H1 (cell line): ENCODE results near the gene CDKN1A. TPM values are rescaled to one million over a fixed set of nuclear protein-coding genes. Genes with fewer than 3 reads are reported as not detected.

Source experiments
- CTCF ChIA-PET: fragments of 300-600 bp; sonication (Branson Sonifier 250); formaldehyde crosslinking; loops from one replicate; lab custom pipeline; 2021; ENCODE audit not compliant: partially characterized antibody; lab: Charles Lee
- POLR2A ChIA-PET: fragments of 300-600 bp; sonication (Branson Sonifier 250); formaldehyde crosslinking; loops from one replicate; lab custom pipeline; 2021; ENCODE audit warnings: inconsistent platforms; ENCODE audit not compliant: partially characterized antibody; lab: Charles Lee
- DNase-seq, 2 experiments: peaks; one replicate each; pipeline versions ENCODE4 v3.0.0 to v3.0.0-alpha.2; 2010 to 2022; ENCODE audit warnings: low spot score in 2 of 2, low read depth in 1 of 2, mixed read lengths in 1 of 2
- FAIRE-seq: peaks from 2 replicates; lab custom pipeline; 2011; peaks lifted over from hg19 to GRCh38; lab: Jason Lieb, UNC
- H2AFZ ChIP-seq: 2 replicates; pipeline ENCODE4 v1.8.1; 2012; ENCODE audit warnings: low read length, inconsistent platforms
- H2AK5ac ChIP-seq: 2 replicates; pipeline ENCODE4 v1.6.1; 2013; ENCODE audit warnings: low read depth, low read length
- H2BK120ac ChIP-seq: replicated peaks from 2 replicates; pipeline ENCODE3; 2013; ENCODE audit warnings: low read depth, low read length, inconsistent platforms
- H2BK12ac ChIP-seq: 2 replicates; pipeline ENCODE4 v1.6.1; 2013; ENCODE audit warnings: low read depth, low read length
- H2BK15ac ChIP-seq: 2 replicates; pipeline ENCODE4 v1.6.1; 2013; ENCODE audit warnings: low read length
- H2BK20ac ChIP-seq: 2 replicates; pipeline ENCODE4 v1.6.1; 2013; ENCODE audit warnings: low read length
- H2BK5ac ChIP-seq: 2 replicates; pipeline ENCODE4 v1.6.1; 2013; ENCODE audit warnings: low read depth, low read length
- H3K14ac ChIP-seq: 2 replicates; pipeline ENCODE4 v1.6.1; 2013; ENCODE audit warnings: inconsistent platforms; ENCODE audit not compliant: insufficient read length
- H3K18ac ChIP-seq: 2 replicates; pipeline ENCODE4 v1.6.1; 2013; ENCODE audit warnings: low read length; ENCODE audit errors: extremely low read depth
- H3K23ac ChIP-seq: 2 replicates; pipeline ENCODE4 v1.6.1; 2013; ENCODE audit warnings: inconsistent platforms; ENCODE audit not compliant: insufficient read length
- H3K23me2 ChIP-seq: 2 replicates; pipeline ENCODE4 v1.6.1; 2013; ENCODE audit warnings: low read depth, low read length
- H3K27ac ChIP-seq: 2 replicates; pipeline ENCODE4 v1.6.1; 2011; ENCODE audit warnings: low read depth, low read length, inconsistent platforms
- H3K27me3 ChIP-seq, 4 experiments: replicated peaks in 1 of 4; 1 replicate in 1 of 4; 2 replicates in 3 of 4; pipeline versions ENCODE4 v1.6.1 to v1.8.1; 2011 to 2013; ENCODE audit warnings: low read length in 3 of 4, mild to moderate bottlenecking in 3 of 4, inconsistent platforms in 2 of 4, mixed read lengths in 2 of 4, moderate library complexity in 1 of 4; ENCODE audit not compliant: control insufficient read depth in 3 of 4, insufficient read depth in 3 of 4; ENCODE audit errors: extremely low read depth in 1 of 4
- H3K36me3 ChIP-seq, 4 experiments: 2 replicates each; pipeline versions ENCODE4 v1.6.1 to v1.8.1; 2011 to 2013; ENCODE audit warnings: mild to moderate bottlenecking in 4 of 4, low read length in 3 of 4, moderate library complexity in 2 of 4, control low read depth in 1 of 4, inconsistent platforms in 1 of 4; ENCODE audit not compliant: insufficient read depth in 4 of 4, control insufficient read depth in 2 of 4
- H3K4ac ChIP-seq: replicated peaks from 2 replicates; pipeline ENCODE3; 2013; ENCODE audit warnings: low read length, low read depth, mixed read lengths, inconsistent platforms; ENCODE audit not compliant: insufficient read length
- H3K4me1 ChIP-seq, 4 experiments: replicated peaks in 1 of 4; 1 replicate in 1 of 4; 2 replicates in 3 of 4; pipeline versions ENCODE4 v1.6.1 to v1.8.1; 2011 to 2013; ENCODE audit warnings: low read length in 3 of 4, inconsistent platforms in 2 of 4, mixed read lengths in 1 of 4; ENCODE audit not compliant: insufficient read depth in 4 of 4, control insufficient read depth in 3 of 4
- H3K4me2 ChIP-seq, 2 experiments: 2 replicates each; pipeline versions ENCODE4 v1.6.1 to v1.8.1; 2011 to 2013; ENCODE audit warnings: low read depth in 2 of 2, low read length in 2 of 2, control low read depth in 1 of 2, inconsistent platforms in 1 of 2, mild to moderate bottlenecking in 1 of 2; ENCODE audit not compliant: insufficient read depth in 1 of 2
- H3K4me3 ChIP-seq, 4 experiments: fragments of 200-600, 300-600 bp in 1 of 4; sonication (generic), shearing (Covaris generic), sonication (Bioruptor Twin) in 1 of 4; 2 replicates each; pipeline versions ENCODE4 v1.5.1 to v1.8.1; 2011 to 2016; ENCODE audit warnings: low read length in 4 of 4, low read depth in 3 of 4, control low read depth in 2 of 4, inconsistent platforms in 2 of 4, mild to moderate bottlenecking in 2 of 4, mixed read lengths in 1 of 4, moderate library complexity in 1 of 4; ENCODE audit not compliant: insufficient read depth in 2 of 4; ENCODE audit errors: extremely low read depth in 1 of 4
- H3K56ac ChIP-seq: replicated peaks from 2 replicates; pipeline ENCODE3; 2013; ENCODE audit warnings: low read depth, mild to moderate bottlenecking, mixed read lengths, low read length, inconsistent platforms; ENCODE audit not compliant: insufficient read length
- H3K79me1 ChIP-seq: 2 replicates; pipeline ENCODE4 v1.6.1; 2013; ENCODE audit warnings: low read depth, low read length, control low read depth
- H3K79me2 ChIP-seq, 2 experiments: 2 replicates each; pipeline versions ENCODE4 v1.6.1 to v1.8.1; 2012 to 2013; ENCODE audit warnings: low read length in 2 of 2, mild to moderate bottlenecking in 2 of 2, inconsistent platforms in 1 of 2; ENCODE audit not compliant: insufficient read depth in 2 of 2, control insufficient read depth in 1 of 2
- H3K9ac ChIP-seq, 4 experiments: replicated peaks in 1 of 4; 1 replicate in 1 of 4; 2 replicates in 3 of 4; pipeline versions ENCODE4 v1.6.1 to v1.8.1; 2011 to 2013; ENCODE audit warnings: low read depth in 3 of 4, low read length in 3 of 4, control low read depth in 2 of 4, mild to moderate bottlenecking in 2 of 4, moderate library complexity in 2 of 4, inconsistent platforms in 1 of 4; ENCODE audit errors: extremely low read depth in 1 of 4
- H3K9me3 ChIP-seq, 2 experiments: 2 replicates each; pipeline versions ENCODE4 v1.6.1 to v1.8.1; 2012 to 2013; ENCODE audit warnings: mild to moderate bottlenecking in 2 of 2, moderate library complexity in 2 of 2, control low read depth in 1 of 2, inconsistent platforms in 1 of 2, low read depth in 1 of 2, low read length in 1 of 2, mixed read lengths in 1 of 2; ENCODE audit not compliant: insufficient read depth in 2 of 2
- H4K20me1 ChIP-seq, 2 experiments: replicated peaks in 1 of 2; 2 replicates each; pipeline versions ENCODE3 to v1.8.1; 2011 to 2013; ENCODE audit warnings: inconsistent platforms in 2 of 2, low read length in 2 of 2, mild to moderate bottlenecking in 1 of 2; ENCODE audit not compliant: insufficient read depth in 2 of 2, control insufficient read depth in 1 of 2
- H4K5ac ChIP-seq: 2 replicates; pipeline ENCODE4 v1.6.1; 2013; ENCODE audit warnings: low read length, low read depth, mixed read lengths, inconsistent platforms; ENCODE audit not compliant: insufficient read length
- H4K8ac ChIP-seq: 2 replicates; pipeline ENCODE4 v1.8.0; 2013; ENCODE audit warnings: mild to moderate bottlenecking, moderate library complexity, low read length, inconsistent platforms; ENCODE audit not compliant: insufficient read depth; ENCODE audit errors: extremely low read depth
- H4K91ac ChIP-seq: replicated peaks from 2 replicates; pipeline ENCODE3; 2013; ENCODE audit warnings: low read length, mixed read lengths, inconsistent platforms; ENCODE audit not compliant: insufficient read length
- BACH1 ChIP-seq: IDR thresholded peaks from 2 replicates; pipeline ENCODE4 v1.6.1; 2012; ENCODE audit warnings: low read length, improper control_type of control experiment
- SIN3A ChIP-seq, 2 experiments: IDR thresholded peaks in 1 of 2; conservative IDR thresholded peaks in 1 of 2; 2 replicates each; pipeline ENCODE4 v1.6.1; 2011 to 2012; ENCODE audit warnings: low read length in 2 of 2, improper control_type of control experiment in 1 of 2, low read depth in 1 of 2, mild to moderate bottlenecking in 1 of 2
- TEAD4 ChIP-seq: IDR thresholded peaks from 2 replicates; pipeline ENCODE4 v1.6.1; 2012; ENCODE audit warnings: low read depth, low read length, inconsistent platforms, mixed read lengths
- WGBS, 2 experiments: shearing (Covaris generic) in 1 of 2; methylation state at CpG; one replicate each; pipeline versions ENCODE4 v1.1.6 to v1.1.7; 2013 to 2015; ENCODE audit warnings: low lambda C conversion rate in 2 of 2, mixed read lengths in 2 of 2, inconsistent platforms in 1 of 2, low coverage in 1 of 2, missing lambda C conversion rate in 1 of 2; ENCODE audit not compliant: insufficient replicate concordance in 2 of 2, insufficient coverage in 1 of 2, insufficient read length in 1 of 2; ENCODE audit errors: extremely low coverage in 1 of 2, missing lambda C conversion rate in 1 of 2; 5-methylcytosine and 5-hydroxymethylcytosine counted together
- polyA plus RNA-seq, 7 experiments: library from polyadenylated mRNA; depleted of rRNA in 3 of 7; stranded (reverse) in 5 of 7; unstranded in 2 of 7; fragments of >200 nt in 5 of 7; fragments of 200-250 nt in 2 of 7; gene quantifications; 1 replicate in 5 of 7; 2 replicates in 1 of 7; 4 replicates in 1 of 7; pipeline versions ENCODE4 v1.2.1 to v1.2.3, GENCODE V29; 2011 to 2013; ENCODE audit warnings: missing spikeins in 2 of 7, mixed read lengths in 2 of 7
- total RNA-seq: library from RNA; stranded (reverse); fragmentation: NEBNext Ultra II Directional; extraction: Animal tissue kit (Norgen Biotek cat#: 25700); gene quantifications from 2 replicates; pipeline ENCODE4 v1.2.1, GENCODE V29; 2021

CDKN1A gene
- total and polyA plus RNA-seq, 2 of the 8 experiments (the other 6 are each of a cell fraction or from before 2014, with no cell fraction given) = 15.2 to 36.0 TPM

GRCh38 chr6:36631326-36632011, 47.0 kb upstream of the CDKN1A start:
- POLR2A ChIA-PET = interaction anchor here (0.9 to 2.1 kb wide), 5 partner anchors 20 to 205 kb away, joined by 3 to 5 read pairs (median 4); partner anchors contain the start of gene CDKN1A
- H3K14ac ChIP-seq = no peak overlapping the region
- no peaks in the 10 kb centered on the region for H3K79me1 ChIP-seq
- H3K56ac ChIP-seq = no peak overlapping the region
- H3K9me3 ChIP-seq = no peaks in the 10 kb centered on the region
- no peak overlapping the region for H2BK120ac ChIP-seq
- H3K9ac ChIP-seq = no peak overlapping the region
- DNase-seq (no peak), FAIRE-seq (no peak)
- H3K4ac ChIP-seq = no peak overlapping the region
- no peaks in the 10 kb centered on the region for H3K36me3 ChIP-seq
- CTCF ChIA-PET = interaction anchor here (0.5 to 4.0 kb wide), 12 partner anchors 12 to 528 kb away, joined by 3 to 14 read pairs (median 4); no protein-coding TSS in a partner anchor
- H3K27ac ChIP-seq = no peak overlapping the region
- no peak overlapping the region for H2BK12ac ChIP-seq
- no peak overlapping the region for H4K5ac ChIP-seq
- H2AFZ ChIP-seq = no peak overlapping the region
- H3K4me2 ChIP-seq = no peak overlapping the region
- 83% methylated on average over 13 of the region's 14 CpGs; no CpG with 5 or more reads in 1 of the 2 experiments for WGBS, 2 experiments
- H2BK5ac ChIP-seq = no peak overlapping the region
- H3K27me3 ChIP-seq = no peaks in the 10 kb centered on the region
- H3K23me2 ChIP-seq = no peaks in the 10 kb centered on the region
- H4K20me1 ChIP-seq = no peaks in the 10 kb centered on the region
- H3K4me3 ChIP-seq = no peak overlapping the region
- H3K18ac ChIP-seq = no peak overlapping the region
- H3K79me2 ChIP-seq = no peaks in the 10 kb centered on the region
- no peak for TF ChIP-seq BACH1
- peak; percentile 88 for TF ChIP-seq TEAD4
- TF ChIP-seq SIN3A (conservative IDR thresholded peaks at IDR 0.05 in 1 of 2, IDR thresholded peaks at IDR 0.05 in 1 of 2; ENCODE audit: low read depth in 1 of 2, low read length in 2 of 2) = peak in 1 of 2 experiments; percentile 47; a peak in 1 of 4 replicates
- no peak overlapping the region for H2BK20ac ChIP-seq
- H2AK5ac ChIP-seq = no peak overlapping the region
- H3K23ac ChIP-seq = no peak overlapping the region
- H4K8ac ChIP-seq = no peak overlapping the region
- peak overlapping the region; percentile 7 for H4K91ac ChIP-seq
- H3K4me1 ChIP-seq = no peaks in the 10 kb centered on the region
- H2BK15ac ChIP-seq = no peak overlapping the region
